Endothelial cell of umbilical vein (primary cell): ENCODE data around the gene TSPAN18. TPM values are rescaled to one million over a fixed set of nuclear protein-coding genes. Genes with fewer than 3 reads are reported as not detected.

Experiments
- BruUV-seq: library from RNA; stranded (reverse); fragments of 400-500 nt; replicated peaks from 2 replicates; lab custom pipeline; 2021; lab: Mats Ljungman, UMichigan
- CTCF ChIA-PET: fragments of 300-600, 350-600 bp; sonication (Branson Sonifier 250); formaldehyde crosslinking; loops from one replicate; lab custom pipeline; 2021; ENCODE audit warnings: antibody characterized with exemption, inconsistent platforms; lab: Charles Lee
- POLR2A ChIA-PET: fragments of 300-600, 350-600 bp; sonication (Branson Sonifier 250); formaldehyde crosslinking; loops from one replicate; lab custom pipeline; 2021; ENCODE audit warnings: antibody characterized with exemption, inconsistent platforms; lab: Charles Lee
- DNase-seq: peaks from one replicate; pipeline ENCODE4 v3.0.0-alpha.2; 2011; ENCODE audit warnings: low read depth, low spot score
- FAIRE-seq: peaks from 2 replicates; lab custom pipeline; 2011; peaks lifted over from hg19 to GRCh38; lab: Jason Lieb, UNC
- H2AFZ ChIP-seq: 2 replicates; pipeline ENCODE4 v1.6.0; 2012; ENCODE audit warnings: low read depth, low read length, control low read depth, inconsistent platforms
- H3K27ac ChIP-seq: 2 replicates; pipeline ENCODE4 v1.5.1; 2011; ENCODE audit warnings: low read depth, mild to moderate bottlenecking, control low read depth, low read length, moderate library complexity; ENCODE audit not compliant: insufficient read depth
- H3K27me3 ChIP-seq, 2 experiments: 2 replicates each; pipeline versions ENCODE4 v1.6.0 to v1.6.1; 2011; ENCODE audit warnings: low read length in 2 of 2, mixed read lengths in 1 of 2; ENCODE audit not compliant: control insufficient read depth in 2 of 2, insufficient read depth in 2 of 2
- H3K36me3 ChIP-seq, 2 experiments: 2 replicates in 1 of 2; 3 replicates in 1 of 2; pipeline ENCODE4 v1.5.1; 2011; ENCODE audit warnings: low read length in 2 of 2, mild to moderate bottlenecking in 1 of 2, moderate library complexity in 1 of 2; ENCODE audit not compliant: control insufficient read depth in 2 of 2, insufficient read depth in 2 of 2; ENCODE audit errors: extremely low read depth in 1 of 2
- H3K4me1 ChIP-seq: 3 replicates; pipeline ENCODE4 v1.5.1; 2011; ENCODE audit warnings: mild to moderate bottlenecking, low read length; ENCODE audit not compliant: control insufficient read depth, insufficient read depth; ENCODE audit errors: extremely low read depth
- H3K4me2 ChIP-seq: 2 replicates; pipeline ENCODE4 v1.6.1; 2011; ENCODE audit warnings: low read length, control low read depth, mixed read lengths; ENCODE audit not compliant: insufficient read depth
- H3K4me3 ChIP-seq, 3 experiments: fragments of 200-600 bp in 1 of 3; sonication (generic), shearing (Covaris generic) in 1 of 3; replicated peaks in 1 of 3; 2 replicates each; pipeline ENCODE4 v1.5.1; 2011 to 2016; ENCODE audit warnings: control low read depth in 3 of 3, low read length in 3 of 3, mild to moderate bottlenecking in 2 of 3, inconsistent platforms in 1 of 3, low read depth in 1 of 3, moderate library complexity in 1 of 3; ENCODE audit not compliant: insufficient read depth in 1 of 3
- H3K79me2 ChIP-seq: 2 replicates; pipeline ENCODE4 v1.6.0; 2012; ENCODE audit warnings: low read length, inconsistent platforms; ENCODE audit not compliant: control insufficient read depth, insufficient read depth
- H3K9ac ChIP-seq: replicated peaks from 2 replicates; pipeline ENCODE3; 2011; ENCODE audit warnings: low read length, control low read depth; ENCODE audit not compliant: insufficient read depth; ENCODE audit errors: extremely low read depth
- H3K9me1 ChIP-seq: replicated peaks from 3 replicates; pipeline ENCODE4 v1.6.0; 2011; ENCODE audit warnings: mild to moderate bottlenecking, low read length; ENCODE audit not compliant: control insufficient read depth, insufficient read depth; ENCODE audit errors: extremely low read depth
- H3K9me3 ChIP-seq: replicated peaks from 2 replicates; pipeline ENCODE4 v1.5.1; 2012; ENCODE audit warnings: low read length, inconsistent platforms; ENCODE audit not compliant: control insufficient read depth, insufficient read depth
- H4K20me1 ChIP-seq: replicated peaks from 2 replicates; pipeline ENCODE3; 2011; ENCODE audit warnings: mild to moderate bottlenecking, low read length; ENCODE audit not compliant: control insufficient read depth, insufficient read depth; ENCODE audit errors: extremely low read depth
- CTCF ChIP-seq, 2 donors: IDR thresholded peaks; 1 replicate in 1 of 2; 2 replicates in 1 of 2; pipeline ENCODE4 v1.5.1; 2011; ENCODE audit warnings: low read length in 2 of 2, mild to moderate bottlenecking in 2 of 2, moderate library complexity in 2 of 2, control low read depth in 1 of 2, inconsistent platforms in 1 of 2, low read depth in 1 of 2; ENCODE audit not compliant: insufficient read depth in 1 of 2; ENCODE audit errors: extremely low read depth in 1 of 2
- EZH2 ChIP-seq: IDR thresholded peaks from 2 replicates; pipeline ENCODE4 v1.6.1; 2012; ENCODE audit warnings: borderline replicate concordance, low read depth, mild to moderate bottlenecking, moderate library complexity, low read length, inconsistent platforms; ENCODE audit not compliant: severe bottlenecking
- FOS ChIP-seq: IDR thresholded peaks from 2 replicates; pipeline ENCODE4 v1.6.1; 2011; ENCODE audit warnings: mild to moderate bottlenecking, low read length, moderate library complexity, borderline replicate concordance; ENCODE audit not compliant: insufficient read depth
- GATA2 ChIP-seq: IDR thresholded peaks from 2 replicates; pipeline ENCODE4 v1.7.0; 2011; ENCODE audit warnings: low read depth, mild to moderate bottlenecking, moderate library complexity, mixed read lengths, low read length; ENCODE audit not compliant: insufficient read length, insufficient read depth
- JUN ChIP-seq: IDR thresholded peaks from 2 replicates; pipeline ENCODE4 v1.6.1; 2011; ENCODE audit warnings: borderline replicate concordance, low read depth; ENCODE audit not compliant: insufficient read length, insufficient read depth
- MAX ChIP-seq: IDR thresholded peaks from 2 replicates; pipeline ENCODE4 v1.6.1; 2011; ENCODE audit not compliant: insufficient read depth, insufficient read length
- MYC ChIP-seq: IDR thresholded peaks from one replicate; pipeline ENCODE4 v1.6.1; 2011; ENCODE audit warnings: mild to moderate bottlenecking, low read depth, low read length
- POLR2A ChIP-seq: IDR thresholded peaks from 2 replicates; pipeline ENCODE4 v1.6.1; 2012; ENCODE audit warnings: low read depth, mild to moderate bottlenecking, control low read depth, low read length
- POLR2AphosphoS5 ChIP-seq: IDR thresholded peaks from 2 replicates; pipeline ENCODE4 v1.6.1; 2012; ENCODE audit warnings: low read depth, mild to moderate bottlenecking, control low read depth, low read length, moderate library complexity; ENCODE audit not compliant: insufficient read depth
- dilution Hi-C: fragments of 300-500 bp; cut with MboI; formaldehyde crosslinking; loops from one replicate; pipeline ENCODE4 v1.15.0; 2019; ENCODE audit warnings: low sequenced_read_pairs; ENCODE audit not compliant: extremely low pct_ligation_motif_present
- intact Hi-C: fragments of 100-400 bp; cut with micrococcal nuclease; formaldehyde crosslinking; loops from one replicate; pipeline ENCODE4 v1.10.0; 2022
- polyA plus RNA-seq, 4 experiments: library from polyadenylated mRNA; depleted of rRNA in 3 of 4; stranded (reverse) in 3 of 4; unstranded in 1 of 4; fragments of >200 nt; gene quantifications; 2 replicates each; pipeline versions ENCODE4 v1.2.1 to v1.2.3, GENCODE V29; 2011 to 2012; ENCODE audit warnings: missing spikeins in 1 of 4
- total RNA-seq: library from RNA; stranded (reverse); gene quantifications from 2 replicates; pipeline ENCODE4 v1.2.3, GENCODE V29; 2021

TSPAN18 gene
- total and polyA plus RNA-seq, 2 donors (not counting 3 experiments of a cell fraction or from before 2014, with no cell fraction given): 32.2 to 118 TPM

- Histone ChIP-seq H3K4me1 (no peaks in the 10 kb centered on the region), H2AFZ (no peak overlapping the region), H3K27me3 (no peaks in the 10 kb centered on the region), H3K4me2 (no peak overlapping the region), H3K4me3 (no peak overlapping the region), H3K9me3 (no peaks in the 10 kb centered on the region), H4K20me1 (no peaks in the 10 kb centered on the region), H3K9ac (no peak overlapping the region), H3K36me3 (peaks cover 0 to 2% of the 10 kb centered on the region in 2 experiments), H3K9me1 (no peaks in the 10 kb centered on the region), H3K79me2 (no peaks in the 10 kb centered on the region), H3K27ac (no peak overlapping the region)
- dilution Hi-C loops (no loop called here), intact Hi-C loops (no loop called here)
- DNase-seq: no peak
- POLR2A ChIA-PET: no interaction called here
- BruUV-seq: no TSS peak
- FAIRE-seq: no peak
- TF ChIP-seq JUN (no peak), POLR2AphosphoS5 (no peak), MYC (no peak), GATA2 (no peak), FOS (no peak), CTCF (IDR thresholded peaks at IDR 0.05; ENCODE audit: extremely low read depth in 1 of 2, insufficient read depth in 1 of 2, low read depth in 1 of 2, low read length in 2 of 2) (no peak), MAX (no peak), EZH2 (no peak), POLR2A (no peak)
- CTCF ChIA-PET: interaction anchor here (1.5 to 1.6 kb wide), 2 partner anchors 8 to 22 kb away, joined by 3 to 5 read pairs; no protein-coding TSS in a partner anchor
These were observed 55.7 kb downstream of the TSPAN18 start for GRCh38 chr11:44782478-44782877.
